Measurements from ENCODE around the gene RBM17. TPM values are rescaled to one million over a fixed set of nuclear protein-coding genes. Genes with fewer than 3 reads are reported as not detected.

The RBM17 gene
- total and polyA plus RNA-seq, 4 donors, result 16.5 to 44.8 (median 34.1) TPM

DNA sequence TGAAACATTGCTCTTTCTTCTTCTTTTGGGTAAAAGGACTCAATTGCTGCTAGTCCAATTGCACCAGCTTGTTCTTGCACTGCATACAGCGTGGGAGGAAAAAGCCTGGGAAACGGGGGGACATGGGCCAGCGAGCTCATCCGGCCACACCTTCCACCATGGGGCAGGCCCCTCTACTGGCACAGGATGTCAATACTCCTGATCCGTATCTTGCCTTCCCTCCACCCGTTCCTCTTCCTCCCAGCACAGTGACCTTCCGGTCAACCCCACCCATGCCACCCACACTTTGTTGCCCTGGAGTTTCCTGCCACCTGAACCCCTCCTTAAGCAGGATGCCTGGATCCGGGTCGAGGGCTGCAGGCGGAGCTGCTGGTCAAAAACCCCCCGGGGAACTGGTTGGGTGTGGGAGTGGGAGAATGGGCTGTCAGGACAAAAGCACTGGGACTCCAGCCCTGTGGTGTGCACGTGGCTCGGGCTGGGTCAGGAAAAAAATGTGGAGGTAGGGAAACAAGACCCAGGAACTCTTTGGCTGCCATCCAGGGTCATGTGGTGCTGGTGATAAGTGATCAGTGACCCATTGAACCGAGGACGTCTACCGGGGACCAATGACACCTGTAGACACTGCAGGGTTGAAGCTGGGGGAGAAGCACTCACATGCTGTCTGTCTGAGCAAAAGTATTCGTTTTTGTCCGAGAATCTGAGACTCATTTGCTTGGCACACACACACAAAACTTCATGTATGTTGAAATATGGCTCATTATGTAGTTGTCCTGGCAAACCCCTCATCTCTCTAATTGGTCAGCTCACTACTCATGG, 34.8 kb upstream of the RBM17 start:
- peak overlapping the region; percentile 73 to 82 for H3K27ac ChIP-seq (ENCODE audit: low read depth in 1 of 2, low read length in 2 of 2)
- H3K4me1 ChIP-seq (ENCODE audit: control insufficient read depth in 4 of 4, insufficient read depth in 4 of 4, low read length in 3 of 4), result peaks cover 0 to 16% (median 11%) of the 10 kb centered on the region in 4 donors
- 31% methylated on average over 18 of the region's 18 CpGs for WGBS
- DNase-seq (ENCODE audit: low spot score), result peak; percentile 70
- peak overlapping the region in 1 of 2 donors; percentile 18 for H3K9ac ChIP-seq (ENCODE audit: low read depth in 1 of 2, low read length in 2 of 2)
- no peaks in the 10 kb centered on the region for H3K9me3 ChIP-seq (ENCODE audit: control insufficient read depth in 4 of 4, low read length in 3 of 4)
- H3K4me3 ChIP-seq (ENCODE audit: low read depth in 1 of 3, low read length in 3 of 3), result no peak overlapping the region
- H3K27me3 ChIP-seq (ENCODE audit: control insufficient read depth in 4 of 4, insufficient read depth in 4 of 4, low read length in 3 of 4), result no peaks in the 10 kb centered on the region
- TF ChIP-seq ATF3 (IDR thresholded peaks at IDR 0.05) (no peak), YY1 (IDR thresholded peaks at IDR 0.05) (peak; percentile 73), ZBTB33 (IDR thresholded peaks at IDR 0.05) (peak; percentile 48), HNF4G (IDR thresholded peaks at IDR 0.05) (peak; percentile 57), RAD21 (IDR thresholded peaks at IDR 0.05) (peak in 1 of 2 donors; percentile 46), RXRA (IDR thresholded peaks at IDR 0.05) (peak; percentile 95), MAX (IDR thresholded peaks at IDR 0.05) (peak; percentile 93), FOXA1 (IDR thresholded peaks at IDR 0.05) (peak; percentile 40), CTCF (IDR thresholded peaks at IDR 0.05; ENCODE audit: low read depth, low read length, missing input control) (no peak), TAF1 (conservative IDR thresholded peaks at IDR 0.05) (no peak), SP1 (IDR thresholded peaks at IDR 0.05) (peak; percentile 90), REST (IDR thresholded peaks at IDR 0.05) (no peak), FOXA2 (IDR thresholded peaks at IDR 0.05) (peak; percentile 47), NR2F2 (IDR thresholded peaks at IDR 0.05) (peak; percentile 95), GABPA (IDR thresholded peaks at IDR 0.05 in 1 of 2, conservative IDR thresholded peaks at IDR 0.05 in 1 of 2) (peak; percentile 40 to 64), EGR1 (IDR thresholded peaks at IDR 0.05; ENCODE audit: low read depth in 2 of 2) (peak in 1 of 2 donors; percentile 71), HNF4A (conservative IDR thresholded peaks at IDR 0.05) (peak; percentile 85 to 92), JUND (IDR thresholded peaks at IDR 0.05) (peak; percentile 18 to 69)
- H3K36me3 ChIP-seq (ENCODE audit: control insufficient read depth in 4 of 4, insufficient read depth in 3 of 4, low read depth in 1 of 4, low read length in 3 of 4), result no peaks in the 10 kb centered on the region
